Activated CD4-positive, alpha-beta T cell treated with anti-CD3 and anti-CD28 coated beads, Interleukin-2, amount 50 U/mL, for 16 hours (primary cell): ENCODE measurements around the gene STKLD1.
"Not testable (repeated sequence)": the region's sequence is repeated elsewhere in the genome, so short reads cannot be mapped to it uniquely, and the experiment has no call there.

Source experiments
- DNase-seq: peaks from one replicate; pipeline ENCODE4 v3.0.0-alpha.2; 2020

The STKLD1 gene

DNA sequence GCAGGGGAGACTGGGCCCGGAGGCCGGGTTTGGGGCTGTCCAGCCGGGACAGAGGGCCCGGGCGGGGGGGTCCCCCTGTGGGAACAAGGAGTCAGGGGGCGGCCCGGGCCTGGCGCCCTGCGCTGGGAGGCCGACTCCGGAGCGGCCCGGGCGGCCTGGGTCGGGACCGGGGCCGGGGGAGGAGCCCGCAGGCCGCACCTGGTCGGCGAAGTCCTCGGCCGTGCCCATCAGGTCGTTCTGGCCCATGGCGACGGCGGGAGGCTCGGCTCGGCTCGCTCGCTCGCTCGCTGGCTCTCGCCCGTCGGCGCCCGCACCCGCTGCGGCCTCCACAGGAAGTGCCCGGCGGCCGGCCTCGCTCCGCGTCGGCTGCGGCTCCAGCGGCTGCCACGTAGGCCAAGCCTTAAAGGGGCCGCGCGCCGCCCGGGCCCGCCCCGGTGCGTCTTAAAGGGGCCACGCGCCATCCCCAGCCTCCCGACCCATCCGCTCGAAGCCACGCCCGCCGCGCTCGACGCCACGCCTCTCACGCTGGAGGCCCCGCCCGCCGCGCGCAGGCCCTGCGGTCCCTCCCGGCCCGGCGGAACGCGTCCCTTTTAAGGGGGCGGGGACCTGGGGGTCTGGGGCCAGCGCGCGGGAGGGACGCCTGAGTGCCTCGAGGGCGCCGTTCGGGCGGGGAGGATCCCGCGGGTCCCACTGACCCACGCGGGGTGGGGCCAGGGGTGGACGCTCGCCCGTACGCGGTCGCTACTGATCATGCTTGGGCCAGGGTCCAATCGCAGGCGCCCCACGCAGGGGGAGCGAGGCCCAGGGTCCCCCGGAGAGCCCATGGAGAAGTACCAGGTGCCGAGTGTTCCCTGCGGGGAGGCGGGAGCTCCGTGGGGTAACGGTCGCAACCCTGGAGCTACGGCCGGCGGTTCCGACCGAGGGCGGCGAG, at the start of gene STKLD1, which contains the start of gene SURF4:
TSS of gene STKLD1 (plus strand) at position 643 of the 931 bp plus-strand sequence. CDS start at position 751, 108 bp downstream.
TSS of gene SURF4 (minus strand) at position 337 of the 931 bp plus-strand sequence. CDS start at position 246, 91 bp downstream.
- DNase-seq = peak; percentile 96

DNA sequence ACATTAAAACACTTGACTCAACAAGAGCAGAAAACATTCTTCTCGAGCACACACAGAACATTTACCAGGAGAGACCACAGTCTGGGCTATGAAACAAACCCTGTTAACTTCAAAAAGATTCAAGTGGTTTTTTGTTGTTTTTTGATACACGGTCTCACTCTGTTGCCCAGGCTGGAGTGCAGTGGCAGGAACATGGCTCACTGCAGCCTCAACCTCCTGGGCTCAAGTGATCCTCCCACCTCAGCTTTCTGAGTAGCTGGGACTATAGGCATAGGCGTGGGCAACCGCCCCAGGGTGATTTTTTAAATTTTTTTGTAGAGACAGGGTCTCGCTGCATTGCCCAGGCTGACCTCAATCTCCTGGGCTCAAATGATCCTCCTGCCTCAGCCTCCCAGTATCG, 49.1 kb upstream of the STKLD1 start:
- DNase-seq = not testable (repeated sequence)

DNA sequence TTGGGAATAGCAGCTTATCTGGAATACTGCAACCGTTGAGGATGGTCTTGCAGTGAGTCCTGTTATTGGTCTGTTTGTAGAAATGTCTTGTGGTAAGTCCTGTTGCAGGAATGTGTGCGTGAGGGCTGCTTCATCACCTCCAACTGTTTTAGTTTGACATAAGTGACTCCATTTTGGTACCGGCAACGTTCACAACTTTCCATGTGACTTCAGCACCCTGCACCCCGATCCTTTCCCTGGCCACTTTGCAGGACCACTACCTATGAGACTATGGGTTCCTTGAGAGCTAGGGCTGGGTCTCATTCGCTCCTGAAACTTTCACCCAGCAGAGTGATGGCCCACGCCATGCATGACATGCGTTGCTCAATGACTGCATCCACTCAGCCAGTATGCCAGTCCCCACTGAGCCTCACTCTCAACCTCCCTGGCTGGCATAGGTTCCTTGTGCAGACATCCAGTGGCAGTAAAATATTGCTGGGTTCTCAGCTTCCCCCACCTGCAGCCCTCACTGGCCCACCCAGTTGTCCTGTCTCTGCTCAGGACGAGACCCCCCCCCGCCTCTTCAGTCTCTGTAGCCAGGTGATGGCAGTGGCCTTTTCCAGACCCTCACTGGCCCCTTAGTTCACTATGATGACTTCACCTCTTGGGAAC, 48.2 kb upstream of the STKLD1 start:
- DNase-seq = no peak

DNA sequence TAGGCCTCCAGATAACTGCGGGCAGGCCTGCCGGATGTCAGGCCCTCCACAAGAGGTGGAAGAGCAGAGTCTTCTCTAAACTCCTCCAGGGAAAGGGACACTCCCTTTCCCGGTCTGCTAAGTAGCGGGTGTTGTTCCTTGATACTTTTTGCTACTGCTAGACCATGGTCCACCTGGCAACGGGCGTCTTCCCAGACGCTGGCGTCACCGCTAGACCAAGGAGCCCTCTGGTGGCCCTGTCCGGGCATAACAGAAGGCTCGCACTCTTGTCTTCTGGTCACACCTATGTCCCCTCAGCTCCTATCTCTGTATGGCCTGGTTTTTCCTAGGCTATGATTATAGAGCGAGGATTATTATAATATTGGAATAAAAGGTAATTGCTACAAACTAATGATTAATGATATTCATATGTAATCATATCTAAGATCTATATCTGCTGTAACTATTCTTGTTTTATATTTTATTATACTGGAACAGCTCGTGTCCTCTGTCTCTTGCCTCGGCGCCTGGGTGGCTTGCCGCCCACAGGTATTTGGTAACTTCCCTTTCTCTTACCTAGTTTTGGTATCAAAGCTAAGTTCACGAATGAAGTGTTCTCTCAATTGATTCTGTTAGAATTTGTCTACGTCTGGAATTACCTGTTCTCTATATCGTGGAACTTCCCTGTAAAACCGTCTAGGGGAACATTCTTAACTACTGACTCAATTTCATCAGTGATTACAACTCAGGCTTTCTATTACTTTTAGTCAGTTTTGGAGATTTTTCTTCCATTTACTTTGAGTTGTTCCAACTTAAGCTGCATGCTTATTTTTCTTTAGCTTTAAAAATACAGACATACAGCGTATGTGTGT, 46.6 kb upstream of the STKLD1 start:
- DNase-seq = not testable (repeated sequence)

DNA sequence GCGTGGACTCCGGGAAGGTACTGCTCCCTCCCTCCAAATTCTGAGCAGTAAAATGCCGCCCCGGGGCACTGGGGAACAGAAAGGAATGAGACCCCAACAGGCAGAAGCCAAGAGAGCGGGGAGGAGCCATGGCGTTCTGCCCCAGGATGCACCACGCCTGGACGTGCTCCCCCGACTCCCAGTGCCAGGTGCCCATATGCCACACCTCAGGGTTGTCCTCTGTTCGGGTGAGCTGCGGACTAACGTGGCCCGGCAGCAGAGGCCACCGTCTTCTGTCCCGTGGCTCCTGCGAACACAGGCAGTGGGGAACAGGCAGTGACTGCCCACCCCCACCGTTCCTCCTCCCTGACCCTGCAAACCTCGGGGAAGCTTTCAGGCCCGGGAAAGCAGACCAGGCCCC, 44.9 kb upstream of the STKLD1 start:
- DNase-seq = no peak

DNA sequence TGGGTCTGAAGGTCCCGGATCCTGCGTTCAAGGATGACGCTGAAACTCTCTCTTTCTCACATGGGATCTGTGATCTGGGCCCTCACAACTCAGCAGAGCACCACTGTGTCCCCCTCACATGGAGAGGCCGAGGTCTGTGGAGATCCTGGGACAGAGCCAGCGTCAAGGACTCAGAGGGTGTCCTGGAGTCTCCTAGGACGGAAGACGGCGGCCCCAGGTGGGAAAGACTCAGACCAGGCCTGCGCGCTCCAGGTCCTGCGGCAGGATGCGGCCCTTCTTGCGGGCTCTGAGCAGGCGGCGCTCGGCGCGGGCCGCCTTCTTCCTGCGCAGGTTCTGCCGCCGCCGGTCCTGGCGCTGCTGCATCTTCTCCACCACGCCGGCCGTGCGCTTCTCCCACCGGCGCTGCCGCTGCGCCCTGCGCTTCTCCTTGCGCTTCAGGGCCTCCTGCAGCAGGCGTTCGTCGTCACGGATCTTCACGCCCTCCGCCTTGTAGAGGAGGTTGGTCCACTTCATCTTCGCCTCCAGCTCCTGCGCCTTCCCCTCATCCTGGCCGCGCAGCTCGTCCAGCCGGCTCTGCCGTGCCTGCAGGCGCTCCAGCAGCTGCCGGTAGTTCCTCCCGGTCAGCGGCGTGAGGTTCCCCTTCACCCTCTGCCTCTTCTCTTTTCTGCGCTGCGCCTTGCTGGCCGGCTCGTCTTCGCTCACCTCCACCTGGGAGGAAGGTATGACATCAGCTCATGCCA, 44.4 kb upstream of the STKLD1 start:
- no peak for DNase-seq

DNA sequence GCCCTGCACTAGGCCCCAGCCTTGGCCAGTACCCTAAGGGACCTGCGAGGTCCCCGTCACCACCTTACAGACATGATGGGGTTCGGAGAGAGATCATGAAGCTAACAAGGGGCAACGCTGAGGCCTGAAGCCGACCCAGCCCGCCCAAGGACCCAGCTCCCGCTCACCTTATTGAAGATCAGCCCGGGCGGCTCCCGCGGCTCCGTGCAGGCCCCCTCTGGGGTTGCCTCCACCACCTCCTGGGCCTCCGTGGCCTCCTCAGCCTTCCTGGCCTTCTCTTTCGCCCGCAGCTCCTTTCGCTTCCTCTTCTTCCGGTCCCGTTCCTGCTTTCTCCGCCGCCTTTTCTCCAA, 43.8 kb upstream of the STKLD1 start:
- DNase-seq = no peak

DNA sequence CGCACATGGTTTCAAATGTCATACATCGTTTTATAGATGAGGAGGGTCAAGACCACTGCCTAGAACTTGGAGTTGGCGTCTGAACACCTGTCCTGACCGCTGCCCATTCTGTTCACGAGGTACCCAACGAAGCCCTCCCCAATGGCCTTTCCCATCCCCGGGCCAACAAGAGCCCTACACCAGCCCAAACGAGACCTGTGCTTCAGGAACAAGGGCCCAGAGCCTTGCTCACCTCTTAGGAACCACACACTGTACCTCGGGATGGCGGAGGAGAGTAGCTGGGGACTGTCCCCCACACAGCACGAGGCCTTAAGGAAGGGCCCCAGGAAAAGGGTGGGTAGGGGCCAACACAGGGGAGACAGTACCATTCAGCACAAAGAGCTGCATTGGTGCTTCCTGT, 43.2 kb upstream of the STKLD1 start:
- no peak for DNase-seq

DNA sequence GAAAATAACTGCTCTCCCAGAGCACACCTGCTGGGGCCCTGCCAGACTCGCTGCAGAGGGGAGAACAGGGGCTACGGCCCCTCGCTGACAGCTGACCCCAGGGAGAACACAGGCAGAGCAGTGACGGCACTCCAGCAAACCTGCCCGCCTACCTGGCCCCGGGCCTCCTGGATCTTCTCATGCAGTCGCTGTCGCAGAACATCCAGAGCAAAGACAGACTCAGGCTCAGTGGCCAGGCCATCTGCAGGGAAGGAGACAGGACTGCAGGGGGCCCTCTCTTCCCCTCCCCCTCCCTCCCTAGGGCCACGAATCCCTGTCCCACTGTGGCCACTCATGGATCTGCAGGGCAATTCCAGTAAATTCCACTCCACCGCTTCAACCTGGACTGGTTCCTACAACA, 42.6 kb upstream of the STKLD1 start:
- DNase-seq = no peak

DNA sequence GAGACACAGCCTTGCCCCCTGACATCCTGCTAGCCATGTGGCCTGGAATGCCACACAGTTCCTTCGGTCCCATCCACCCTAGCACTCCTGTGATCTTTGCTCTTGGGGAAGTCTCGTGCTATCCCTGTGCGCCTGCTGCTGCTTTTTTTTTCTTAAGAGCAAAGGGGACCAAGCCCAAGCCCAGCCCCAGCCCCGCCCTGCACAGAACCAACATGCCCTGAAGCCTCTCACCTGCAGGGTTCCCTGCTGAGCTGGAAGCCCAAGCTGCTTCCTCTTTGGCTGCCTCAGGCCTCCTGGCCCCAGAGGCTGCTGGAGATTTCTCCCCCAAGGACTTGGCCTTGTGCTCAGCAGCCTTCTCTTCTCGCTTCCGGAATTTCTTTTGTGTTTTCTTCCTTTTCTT, 42.0 kb upstream of the STKLD1 start:
- DNase-seq = no peak

DNA sequence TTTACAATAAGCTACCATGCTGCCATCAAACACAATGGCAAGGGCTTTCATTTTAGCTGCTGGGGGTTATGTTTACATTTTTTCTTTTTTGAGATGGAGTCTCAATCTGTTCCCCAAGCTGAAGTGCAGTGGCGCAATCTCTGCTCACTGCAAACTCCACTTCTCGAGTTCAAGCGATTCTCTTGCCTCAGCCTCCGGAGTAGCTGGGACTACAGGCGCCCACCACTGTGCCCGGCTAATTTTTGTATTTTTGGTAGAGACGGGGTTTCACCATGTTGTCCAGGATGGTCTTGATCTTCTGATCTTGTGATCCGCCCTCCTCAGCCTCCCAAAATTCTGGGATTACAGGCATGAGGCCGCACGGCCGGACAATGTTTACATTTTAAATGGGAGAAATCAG, 41.3 kb upstream of the STKLD1 start:
- DNase-seq = not testable (repeated sequence)

DNA sequence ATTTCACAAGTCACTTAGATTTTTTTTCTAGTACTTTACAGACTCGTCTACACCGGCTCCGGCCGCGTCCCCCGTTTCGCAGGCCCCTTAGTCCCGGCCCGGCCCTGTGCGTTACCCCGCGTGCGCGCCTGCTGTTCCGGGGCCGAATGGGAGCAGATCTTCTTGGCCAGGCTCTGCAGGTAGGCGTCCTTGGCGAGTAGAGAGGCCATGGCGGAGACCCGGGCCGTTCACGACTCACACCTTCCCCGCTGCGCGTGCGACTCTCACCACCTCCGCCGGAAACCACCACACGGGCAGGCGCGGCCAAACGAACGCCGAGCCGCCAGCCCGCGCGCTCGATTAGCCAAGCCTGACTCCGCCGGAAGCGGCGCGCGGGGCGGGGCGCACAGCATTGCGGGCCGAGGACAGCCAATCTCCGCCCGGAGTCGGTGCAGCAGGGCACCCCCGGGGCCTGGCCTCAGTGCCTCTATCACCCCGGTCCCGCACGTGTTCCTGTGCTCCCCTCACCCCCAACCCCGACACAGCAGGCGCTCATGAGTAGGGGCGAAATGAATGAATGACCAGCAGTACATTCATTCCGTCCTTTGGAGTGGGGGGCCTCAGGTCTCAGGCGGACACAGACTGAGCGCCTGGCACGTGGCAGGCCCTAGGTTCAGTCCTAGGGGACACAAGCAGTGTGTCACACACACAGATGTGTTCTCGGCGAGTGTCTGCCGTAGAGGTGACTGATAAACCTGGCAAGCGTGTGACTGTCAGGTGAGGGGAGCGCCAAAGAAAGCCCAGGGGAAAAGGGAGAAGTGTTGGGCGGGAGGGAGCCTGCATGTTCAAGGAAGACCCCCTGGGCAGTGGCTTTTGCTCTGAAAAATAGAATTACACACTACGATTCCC, 40.0 kb upstream of the STKLD1 start, which contains the start of gene SURF6:
TSS of gene SURF6 (minus strand) at position 265 of the 888 bp plus-strand sequence. CDS start at position 209, 56 bp downstream.
- peak; percentile 95 for DNase-seq

DNA sequence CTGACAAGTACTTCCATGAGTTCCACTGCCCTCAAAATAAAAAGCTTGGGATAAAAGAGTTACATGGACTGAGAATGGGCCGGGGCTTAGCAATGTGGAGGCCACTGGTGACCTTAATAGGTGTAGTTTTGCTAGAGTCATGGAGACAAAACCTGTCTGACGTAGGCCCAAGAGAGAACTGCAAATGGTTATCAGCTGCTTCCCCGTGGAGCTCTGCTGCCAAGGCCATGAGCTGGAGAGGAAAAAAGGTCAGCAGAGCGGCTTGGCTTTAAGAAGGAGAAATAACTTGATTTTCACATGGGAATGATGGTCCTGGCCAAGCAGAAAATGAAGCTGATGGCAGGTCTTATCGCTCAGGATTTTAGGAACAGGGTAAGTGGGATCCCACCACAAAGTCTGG, 36.5 kb upstream of the STKLD1 start:
- no peak for DNase-seq

DNA sequence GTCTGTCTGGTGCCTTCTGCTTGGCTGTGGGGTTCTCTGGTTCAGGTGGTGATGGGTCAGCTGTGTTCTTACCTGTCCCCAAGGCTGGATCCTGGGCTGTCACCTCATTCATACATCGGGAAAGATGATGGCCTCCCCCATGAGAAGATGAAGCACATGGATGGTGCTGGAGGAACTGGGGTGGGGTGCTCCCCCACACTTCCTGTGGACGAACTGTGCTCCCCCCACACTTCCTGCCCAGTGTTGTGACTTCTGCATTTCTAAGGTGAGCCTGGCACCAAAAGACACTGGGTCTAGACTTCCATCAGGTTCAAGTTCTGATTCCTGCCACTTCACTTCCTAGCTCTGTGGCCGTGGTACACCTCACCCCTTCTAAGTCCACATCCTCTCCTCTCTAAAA, 35.9 kb upstream of the STKLD1 start:
- no peak for DNase-seq

DNA sequence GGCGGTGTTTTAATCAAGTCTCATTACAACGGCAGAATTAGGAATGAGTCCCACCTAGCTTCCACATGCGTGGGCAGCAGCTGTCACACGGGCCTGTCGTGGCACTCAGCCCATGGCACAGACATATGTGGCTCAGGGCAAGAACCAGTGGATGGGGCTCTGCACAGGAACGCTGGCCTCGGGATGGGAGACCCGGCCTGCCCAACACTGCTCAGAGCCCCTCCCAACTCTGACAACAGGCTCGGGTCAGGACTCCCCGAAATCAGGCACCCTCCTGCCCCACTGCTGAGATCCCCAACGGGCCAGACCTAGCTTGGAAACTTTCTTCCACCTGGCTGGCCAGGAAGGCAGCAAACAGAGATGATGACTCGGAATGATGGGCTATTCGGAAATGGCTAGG, 35.2 kb upstream of the STKLD1 start:
- no peak for DNase-seq

DNA sequence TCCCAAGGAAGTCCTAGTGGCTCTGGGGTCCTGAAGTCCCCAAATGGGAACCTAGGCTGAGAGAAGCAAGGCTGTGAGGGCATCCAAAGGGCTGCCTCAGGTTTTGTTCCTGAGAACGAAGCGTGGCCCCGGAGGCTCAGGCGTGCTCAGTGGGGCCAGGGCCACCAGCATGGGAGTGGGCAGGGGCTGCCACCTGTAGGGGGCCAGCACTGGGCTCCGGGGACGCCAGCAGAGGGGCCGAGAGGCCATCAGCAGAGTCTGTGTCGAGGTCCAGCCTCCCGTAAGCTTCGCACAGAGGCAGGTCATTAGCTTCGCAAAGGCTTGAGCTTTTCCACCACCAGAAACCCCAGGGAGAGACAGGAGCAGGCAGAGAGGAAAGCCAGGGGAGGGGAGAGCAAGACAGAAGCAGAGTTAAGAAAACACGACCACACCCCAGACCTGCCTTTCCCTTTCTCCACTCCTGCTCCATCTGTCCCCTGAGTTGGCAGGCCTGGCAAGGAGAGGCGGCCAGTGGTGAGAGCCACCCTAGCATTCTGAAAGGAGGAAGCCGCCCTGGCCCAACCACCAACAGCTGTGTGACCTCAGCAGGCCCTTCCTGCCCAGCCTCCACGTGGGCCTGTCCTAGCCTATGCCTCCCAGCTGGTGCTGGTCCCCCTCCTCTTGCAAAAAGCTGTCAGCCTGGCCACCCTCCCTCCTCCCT, 34.6 kb upstream of the STKLD1 start:
- no peak for DNase-seq

DNA sequence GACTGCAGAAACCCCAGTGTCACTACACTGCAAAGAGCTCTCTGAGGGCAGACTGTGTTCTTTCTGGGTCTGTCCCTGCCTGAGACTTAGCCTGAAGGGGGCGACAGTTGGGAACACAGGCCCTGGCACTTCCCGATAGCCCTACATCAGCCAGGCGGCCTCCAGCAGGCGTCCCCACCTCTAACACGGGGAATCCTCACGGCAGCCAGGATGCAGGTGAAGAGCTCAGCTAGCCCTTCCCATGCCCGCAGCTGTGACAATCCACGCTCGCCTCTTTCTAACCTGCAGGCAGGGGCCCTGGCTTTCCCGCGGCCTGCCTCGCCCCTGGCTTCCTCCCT, 34.1 kb upstream of the STKLD1 start:
- no peak for DNase-seq

DNA sequence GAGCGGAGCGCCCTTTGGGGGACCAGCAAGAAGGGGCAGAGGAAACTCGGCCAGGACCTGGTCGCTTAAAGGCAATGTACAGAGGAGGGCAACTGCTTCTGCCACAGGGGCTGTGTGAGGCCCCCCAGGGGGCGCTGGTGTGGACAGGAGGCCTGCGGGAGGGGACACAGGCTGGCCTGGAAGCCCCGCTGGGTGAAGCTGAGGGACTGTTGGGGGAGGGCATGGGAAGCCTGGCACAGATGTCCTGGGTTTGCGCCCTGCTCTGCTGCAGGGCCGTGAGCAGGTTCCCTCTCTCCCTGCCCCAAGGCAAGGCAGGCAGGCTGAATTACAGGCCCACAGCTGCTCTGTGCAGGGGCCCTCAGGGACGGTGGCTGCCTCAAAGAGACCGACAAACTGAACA, 33.6 kb upstream of the STKLD1 start:
- DNase-seq = no peak

DNA sequence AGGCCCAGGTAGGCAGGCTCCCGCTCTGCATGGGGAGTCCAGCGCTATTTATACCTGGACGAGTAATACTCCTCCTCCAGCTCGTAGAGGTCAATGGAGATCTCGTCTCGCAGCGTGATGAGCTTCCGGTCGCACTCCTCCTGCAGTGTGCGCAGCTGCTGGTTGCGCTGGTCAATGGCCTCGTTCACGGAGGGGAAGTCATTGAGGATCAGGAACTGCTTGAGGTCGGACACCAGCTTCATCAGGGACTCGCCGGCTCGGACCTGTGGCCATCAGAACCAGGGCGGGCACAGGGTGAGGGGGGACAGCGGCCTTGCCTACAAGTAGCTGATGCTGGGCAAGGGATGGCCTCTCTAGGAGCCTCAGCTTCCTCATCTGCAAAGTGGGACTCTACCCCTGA, 32.1 kb upstream of the STKLD1 start:
- DNase-seq = no peak

DNA sequence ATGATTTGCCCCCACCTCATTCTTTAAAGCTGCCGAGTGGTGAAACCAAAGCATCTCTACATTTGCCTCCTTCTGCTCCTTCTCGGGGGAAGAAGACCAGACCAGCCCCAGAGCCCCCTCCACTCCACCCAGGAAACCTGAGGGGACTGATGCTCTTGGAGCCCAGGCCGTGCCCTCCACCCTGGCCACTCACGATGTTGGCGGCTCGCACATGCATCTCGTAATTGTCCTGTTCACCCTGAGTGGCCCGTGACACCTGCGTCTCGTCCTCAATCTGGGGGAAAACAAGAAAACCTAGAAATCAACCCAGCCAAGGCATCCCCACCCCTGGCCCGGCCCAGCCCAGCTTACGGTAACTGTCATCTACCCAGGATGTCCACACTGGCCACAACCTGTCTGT, 31.2 kb upstream of the STKLD1 start:
- no peak for DNase-seq

DNA sequence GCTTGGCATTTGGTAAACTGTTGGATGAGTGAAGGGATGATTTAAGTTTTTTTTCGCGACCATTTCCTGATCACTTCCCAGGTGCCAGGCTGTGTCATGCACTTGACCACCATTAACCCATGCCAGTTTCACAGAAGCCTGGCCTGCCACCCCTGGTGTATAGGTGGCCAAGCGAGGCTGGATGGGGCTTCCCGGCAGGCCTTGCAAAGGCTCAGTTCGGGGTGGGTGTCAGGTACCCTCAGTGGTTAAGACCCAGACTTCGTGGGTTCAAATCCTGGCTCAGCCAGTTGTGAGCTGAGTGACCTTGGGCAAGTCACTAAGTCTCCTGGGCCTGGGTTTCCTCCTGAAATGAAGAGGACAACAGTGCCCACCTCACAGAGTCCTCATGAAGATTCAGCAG, 30.6 kb upstream of the STKLD1 start:
- DNase-seq = no peak
